Smooth muscle cell (in vitro differentiated cells): ENCODE results near the gene SLC24A3. TPM values are rescaled to one million over a fixed set of nuclear protein-coding genes. Genes with fewer than 3 reads are reported as not detected.

Experiments
- DNase-seq: peaks from one replicate; lab custom pipeline; 2025; ENCODE audit not compliant: unreplicated experiment; lab: John Stamatoyannopoulos, UW
- H2AFZ ChIP-seq: fragments of 200-600 bp; sonication (generic); 2 replicates; pipeline ENCODE4 v1.6.0; 2016; ENCODE audit warnings: antibody characterized with exemption, low read depth, mild to moderate bottlenecking
- H3F3A ChIP-seq: fragments of 200-600 bp; sonication (generic); 2 replicates; pipeline ENCODE4 v1.6.0; 2017; ENCODE audit warnings: antibody characterized with exemption, low read depth
- H3K27ac ChIP-seq: fragments of 200-600 bp; sonication (generic); 2 replicates; pipeline ENCODE4 v1.5.1; 2016; ENCODE audit warnings: low read depth, mild to moderate bottlenecking
- H3K27me3 ChIP-seq: fragments of 200-600 bp; sonication (generic); 2 replicates; pipeline ENCODE4 v1.6.1; 2016; ENCODE audit warnings: low read depth, mild to moderate bottlenecking
- H3K36me3 ChIP-seq: fragments of 200-600 bp; sonication (generic); 2 replicates; pipeline ENCODE4 v1.5.1; 2016; ENCODE audit warnings: low read depth
- H3K4me1 ChIP-seq: fragments of 200-600 bp; sonication (generic); 2 replicates; pipeline ENCODE4 v1.5.1; 2016; ENCODE audit warnings: low read depth
- H3K4me2 ChIP-seq: fragments of 200-600 bp; sonication (generic); 2 replicates; pipeline ENCODE4 v1.6.0; 2016; ENCODE audit warnings: mild to moderate bottlenecking
- H3K4me3 ChIP-seq: fragments of 200-600 bp; sonication (generic); 2 replicates; pipeline ENCODE4 v1.5.1; 2016; ENCODE audit warnings: mild to moderate bottlenecking
- H3K79me2 ChIP-seq: fragments of 200-600 bp; sonication (generic); 2 replicates; pipeline ENCODE4 v1.6.0; 2016; ENCODE audit warnings: low read depth, mild to moderate bottlenecking
- H3K9ac ChIP-seq: fragments of 200-600 bp; sonication (generic); 2 replicates; pipeline ENCODE4 v1.6.0; 2016; ENCODE audit warnings: low read depth
- H3K9me3 ChIP-seq: fragments of 200-600 bp; sonication (generic); replicated peaks from 2 replicates; pipeline ENCODE4 v1.5.1; 2016; ENCODE audit warnings: low read depth
- H4K20me1 ChIP-seq: fragments of 200-600 bp; sonication (generic); 2 replicates; pipeline ENCODE4 v1.6.0; 2016; ENCODE audit warnings: low read depth
- WGBS: methylation state at CpG from one replicate; pipeline ENCODE4 v1.1.7; 2016; ENCODE audit warnings: low lambda C conversion rate; 5-methylcytosine and 5-hydroxymethylcytosine counted together
- polyA plus RNA-seq: library from polyadenylated mRNA; unstranded; fragments of >200 nt; fragmentation: Nextera tagmentation; extraction: Ambion mirVana; gene quantifications from 2 replicates; pipeline ENCODE4 v1.2.1, GENCODE V29; 2016
- total RNA-seq: library from RNA; depleted of rRNA; stranded (reverse); fragments of >200 nt; gene quantifications from 2 replicates; pipeline ENCODE4 v1.2.3, GENCODE V29; 2014
- TF ChIP-seq, protein P1 (sequence below): fragments of 200-600 bp; sonication (generic); IDR thresholded peaks from 2 replicates; pipeline ENCODE4 v1.5.1; 2017; ENCODE audit warnings: borderline replicate concordance, mild to moderate bottlenecking, antibody characterized with exemption; ENCODE audit not compliant: insufficient read depth, poor library complexity, severe bottlenecking

The SLC24A3 gene
- total and polyA plus RNA-seq, 2 experiments from 2014 or later: 2.5 to 3.2 TPM

DNA sequence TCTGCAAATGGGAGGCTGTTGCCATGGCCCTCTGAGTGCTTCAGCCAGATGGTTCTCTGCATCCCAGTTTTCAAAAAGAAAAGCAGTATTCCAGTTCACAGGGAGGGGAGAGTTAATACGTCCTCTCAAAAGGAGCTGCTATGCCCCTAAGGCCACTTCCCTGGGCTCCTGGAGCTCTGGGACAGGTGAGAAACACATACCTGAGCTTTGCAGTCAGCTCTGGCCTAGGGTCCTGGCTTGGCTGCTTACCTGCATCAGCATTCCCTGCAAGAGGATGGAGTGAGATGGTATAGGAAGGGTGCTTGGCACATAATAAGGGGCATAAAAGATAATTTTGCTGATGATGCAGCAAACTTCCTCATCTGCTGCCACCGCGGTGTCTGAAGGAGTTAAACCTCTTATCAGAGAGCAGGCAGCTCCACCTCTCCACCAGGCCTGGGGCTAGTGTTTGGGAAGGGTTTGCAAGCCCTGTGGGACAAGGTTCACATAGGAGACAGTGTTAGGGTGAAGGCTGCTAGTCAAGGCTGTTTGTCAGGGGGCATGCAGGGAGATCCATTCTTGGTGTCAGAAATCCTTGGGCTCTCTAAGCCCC lies 62.7 kb downstream of the SLC24A3 start:
- H3K4me3 ChIP-seq: no peak overlapping the region
- H3K27ac ChIP-seq: no peak overlapping the region
- H4K20me1 ChIP-seq: no peaks in the 10 kb centered on the region
- TF ChIP-seq, protein P1, sequence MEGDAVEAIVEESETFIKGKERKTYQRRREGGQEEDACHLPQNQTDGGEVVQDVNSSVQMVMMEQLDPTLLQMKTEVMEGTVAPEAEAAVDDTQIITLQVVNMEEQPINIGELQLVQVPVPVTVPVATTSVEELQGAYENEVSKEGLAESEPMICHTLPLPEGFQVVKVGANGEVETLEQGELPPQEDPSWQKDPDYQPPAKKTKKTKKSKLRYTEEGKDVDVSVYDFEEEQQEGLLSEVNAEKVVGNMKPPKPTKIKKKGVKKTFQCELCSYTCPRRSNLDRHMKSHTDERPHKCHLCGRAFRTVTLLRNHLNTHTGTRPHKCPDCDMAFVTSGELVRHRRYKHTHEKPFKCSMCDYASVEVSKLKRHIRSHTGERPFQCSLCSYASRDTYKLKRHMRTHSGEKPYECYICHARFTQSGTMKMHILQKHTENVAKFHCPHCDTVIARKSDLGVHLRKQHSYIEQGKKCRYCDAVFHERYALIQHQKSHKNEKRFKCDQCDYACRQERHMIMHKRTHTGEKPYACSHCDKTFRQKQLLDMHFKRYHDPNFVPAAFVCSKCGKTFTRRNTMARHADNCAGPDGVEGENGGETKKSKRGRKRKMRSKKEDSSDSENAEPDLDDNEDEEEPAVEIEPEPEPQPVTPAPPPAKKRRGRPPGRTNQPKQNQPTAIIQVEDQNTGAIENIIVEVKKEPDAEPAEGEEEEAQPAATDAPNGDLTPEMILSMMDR: no peak
- 76% methylated on average over 3 of the region's 3 CpGs for WGBS
- H3K4me2 ChIP-seq: no peak overlapping the region
- DNase-seq: no peak
- no peak overlapping the region for H2AFZ ChIP-seq
- no peaks in the 10 kb centered on the region for H3K36me3 ChIP-seq
- no peaks in the 10 kb centered on the region for H3K79me2 ChIP-seq
- H3K4me1 ChIP-seq: no peaks in the 10 kb centered on the region
- H3K9ac ChIP-seq: no peak overlapping the region
- H3F3A ChIP-seq: no peaks in the 10 kb centered on the region
- H3K9me3 ChIP-seq: no peaks in the 10 kb centered on the region
- peaks cover 3% of the 10 kb centered on the region for H3K27me3 ChIP-seq

GRCh38 chr20:19275630-19276071 lies 63.2 kb downstream of the SLC24A3 start:
- H3K27ac ChIP-seq: no peak overlapping the region
- no peaks in the 10 kb centered on the region for H3K79me2 ChIP-seq
- 78% methylated on average over 7 of the region's 7 CpGs for WGBS
- H2AFZ ChIP-seq: no peak overlapping the region
- H3K4me3 ChIP-seq: no peak overlapping the region
- no peaks in the 10 kb centered on the region for H3K4me1 ChIP-seq
- no peaks in the 10 kb centered on the region for H4K20me1 ChIP-seq
- DNase-seq: no peak
- no peaks in the 10 kb centered on the region for H3F3A ChIP-seq
- no peaks in the 10 kb centered on the region for H3K36me3 ChIP-seq
- H3K9ac ChIP-seq: no peak overlapping the region
- peaks cover 3% of the 10 kb centered on the region for H3K27me3 ChIP-seq
- no peaks in the 10 kb centered on the region for H3K9me3 ChIP-seq
- TF ChIP-seq, protein P1: no peak
- no peak overlapping the region for H3K4me2 ChIP-seq

- no peak for DNase-seq
- no peak overlapping the region for H3K4me3 ChIP-seq
- H3K9ac ChIP-seq: no peak overlapping the region
- no peaks in the 10 kb centered on the region for H3K36me3 ChIP-seq
- H3K27me3 ChIP-seq: peaks cover 3% of the 10 kb centered on the region
- no peaks in the 10 kb centered on the region for H3K4me1 ChIP-seq
- no peak overlapping the region for H3K4me2 ChIP-seq
- no peak overlapping the region for H3K27ac ChIP-seq
- H4K20me1 ChIP-seq: no peaks in the 10 kb centered on the region
- H2AFZ ChIP-seq: no peak overlapping the region
- no peaks in the 10 kb centered on the region for H3F3A ChIP-seq
- TF ChIP-seq, protein P1: no peak
- 92% methylated on average over 1 of the region's 1 CpG for WGBS
- no peaks in the 10 kb centered on the region for H3K79me2 ChIP-seq
- H3K9me3 ChIP-seq: no peaks in the 10 kb centered on the region
These were observed 64.9 kb downstream of the SLC24A3 start for GRCh38 chr20:19277381-19277780.

GRCh38 chr20:19283490-19284025 lies 71.1 kb downstream of the SLC24A3 start:
- no peaks in the 10 kb centered on the region for H3K27me3 ChIP-seq
- H3K36me3 ChIP-seq: no peaks in the 10 kb centered on the region
- no peaks in the 10 kb centered on the region for H3K79me2 ChIP-seq
- TF ChIP-seq, protein P1: no peak
- WGBS: 80% methylated on average over 6 of the region's 6 CpGs
- H2AFZ ChIP-seq: no peak overlapping the region
- peaks cover 10% of the 10 kb centered on the region for H3F3A ChIP-seq
- DNase-seq: no peak
- H3K4me2 ChIP-seq: no peak overlapping the region
- no peaks in the 10 kb centered on the region for H3K9me3 ChIP-seq
- H3K4me1 ChIP-seq: peaks cover 6% of the 10 kb centered on the region
- no peaks in the 10 kb centered on the region for H4K20me1 ChIP-seq
- no peak overlapping the region for H3K4me3 ChIP-seq
- H3K9ac ChIP-seq: no peak overlapping the region
- H3K27ac ChIP-seq: no peak overlapping the region
